Embryonic facial prominence (tissue), 1 donor: Measurements from ENCODE around the gene BAX.
A peak's percentile ranks its signal among the peaks of the same experiment; 100 is the strongest.
"Not testable (repeated sequence)": the region's sequence is repeated elsewhere in the genome, so short reads cannot be mapped to it uniquely, and the experiment has no call there.

Experiments
- DNase-seq: peaks from one replicate; pipeline ENCODE4 v3.0.0-alpha.2; 2016; ENCODE audit errors: extremely low spot score

Gene BAX

DNA sequence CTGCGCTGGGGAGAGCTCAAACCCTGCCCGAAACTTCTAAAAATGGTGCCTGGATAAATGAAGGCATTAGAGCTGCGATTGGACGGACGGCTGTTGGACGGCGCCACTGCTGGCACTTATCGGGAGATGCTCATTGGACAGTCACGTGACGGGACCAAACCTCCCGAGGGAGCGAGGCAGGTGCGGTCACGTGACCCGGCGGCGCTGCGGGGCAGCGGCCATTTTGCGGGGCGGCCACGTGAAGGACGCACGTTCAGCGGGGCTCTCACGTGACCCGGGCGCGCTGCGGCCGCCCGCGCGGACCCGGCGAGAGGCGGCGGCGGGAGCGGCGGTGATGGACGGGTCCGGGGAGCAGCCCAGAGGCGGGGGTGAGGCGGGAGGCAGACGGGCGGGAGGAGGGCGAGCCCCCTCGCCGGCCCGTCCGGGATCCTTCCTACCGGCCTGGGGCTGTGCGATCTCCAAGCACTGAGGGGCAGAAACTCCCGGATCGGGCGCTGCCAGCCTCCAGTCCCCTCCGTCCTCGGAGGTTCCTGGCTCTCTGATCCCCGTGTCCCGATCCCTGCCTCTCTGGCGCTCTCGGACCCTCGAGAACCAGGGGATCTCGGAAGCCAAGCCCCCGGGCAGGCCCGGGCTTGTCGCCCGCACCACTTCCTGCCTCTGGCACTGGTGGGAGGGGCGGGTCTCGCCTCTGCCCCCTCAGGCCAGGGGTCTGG, at the start of gene BAX:
Gene BAX, plus strand, starts transcription at position 281 of the 713 bp plus-strand sequence. Its CDS starts 54 bp downstream, at position 335.
- DNase-seq, result peak; percentile 86

DNA sequence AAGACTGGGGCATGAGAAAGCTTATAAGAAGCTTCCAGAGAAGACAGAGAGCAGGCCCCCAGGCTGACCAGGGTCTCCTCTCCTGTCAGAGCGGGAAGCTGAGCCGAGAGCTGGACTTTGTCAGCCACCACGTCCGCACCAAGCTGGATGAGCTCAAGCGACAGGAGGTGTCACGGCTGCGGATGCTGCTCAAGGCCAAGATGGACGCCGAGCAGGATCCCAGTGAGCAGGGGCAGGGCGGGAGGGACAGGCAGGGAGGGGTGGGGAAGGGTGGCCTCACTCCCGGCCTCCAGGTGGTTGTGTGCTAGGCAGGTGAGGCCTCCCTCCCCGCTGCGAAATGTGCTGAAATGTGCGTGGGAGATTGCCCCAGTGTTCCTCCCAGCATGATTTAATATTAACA, 49.0 kb upstream of the BAX start:
- no peak for DNase-seq

DNA sequence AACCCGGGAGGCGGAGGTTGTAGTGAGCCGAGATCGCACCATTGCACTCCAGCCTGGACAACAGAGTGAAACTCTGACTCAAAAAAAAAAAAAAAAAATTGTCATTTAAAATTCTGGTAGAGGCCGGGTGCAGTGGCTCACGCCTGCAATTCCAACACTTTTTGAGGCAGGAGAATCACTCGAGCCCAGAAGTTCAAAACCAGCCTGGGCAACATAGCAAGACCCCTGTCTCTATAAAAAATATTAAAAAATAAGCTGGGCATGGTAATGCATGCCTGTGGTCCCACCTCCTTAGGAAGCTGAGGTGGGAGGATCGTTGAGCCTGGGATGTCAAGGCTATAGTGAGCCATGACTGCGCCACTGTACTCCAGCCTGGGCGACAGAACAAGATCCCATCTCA, 48.4 kb upstream of the BAX start:
- DNase-seq, result no peak

DNA sequence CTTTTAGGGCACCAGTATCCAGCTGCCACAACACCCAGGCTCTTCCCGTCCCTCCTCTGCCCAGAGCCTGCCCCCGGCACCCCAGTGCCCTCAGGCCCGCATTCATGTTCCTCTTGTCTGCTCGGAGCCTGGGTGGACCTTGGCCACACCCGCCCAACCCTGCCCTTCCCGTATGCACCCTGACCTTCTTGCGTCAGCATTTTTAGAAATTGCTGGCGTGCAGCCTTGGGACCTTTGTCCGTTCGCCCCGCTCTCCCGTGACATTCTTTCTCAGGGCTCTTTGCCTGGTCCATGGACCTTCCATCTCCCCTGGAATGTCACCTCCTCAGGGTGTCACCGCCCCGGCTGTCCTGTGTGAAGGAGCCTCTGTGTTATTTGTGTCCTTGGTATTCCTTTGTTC, 47.0 kb upstream of the BAX start:
- DNase-seq, result no peak

DNA sequence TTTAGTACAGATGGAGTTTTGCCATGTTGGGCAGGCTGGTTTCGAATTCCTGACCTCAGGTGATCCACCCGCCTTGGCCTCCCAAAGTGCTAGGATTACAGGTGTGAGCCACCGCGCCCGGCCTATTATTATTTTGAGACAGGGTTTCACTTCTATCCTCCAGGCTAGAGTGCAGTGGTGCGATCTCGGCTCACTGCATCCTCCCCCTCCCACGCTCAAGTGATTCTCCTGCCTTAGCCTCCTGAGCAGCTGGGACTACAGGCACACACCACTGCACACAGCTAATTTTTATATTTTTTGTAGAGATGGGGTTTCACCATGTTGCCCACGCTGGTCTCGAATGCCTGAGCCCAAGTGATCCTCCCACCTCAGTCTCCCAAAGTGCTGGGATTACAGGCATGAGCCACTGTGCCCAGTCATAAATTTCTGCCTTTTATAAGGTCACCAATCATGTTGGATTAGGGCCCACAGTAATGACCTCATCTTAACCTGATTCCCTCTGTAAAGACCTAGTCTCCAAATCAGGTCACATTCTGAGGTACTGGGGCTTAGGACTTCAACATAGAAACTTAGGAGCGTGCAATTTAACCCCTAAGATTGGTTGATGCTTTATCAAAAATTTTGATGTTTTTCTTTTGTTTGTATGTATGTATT, 45.1 kb upstream of the BAX start:
- DNase-seq, result not testable (repeated sequence)

DNA sequence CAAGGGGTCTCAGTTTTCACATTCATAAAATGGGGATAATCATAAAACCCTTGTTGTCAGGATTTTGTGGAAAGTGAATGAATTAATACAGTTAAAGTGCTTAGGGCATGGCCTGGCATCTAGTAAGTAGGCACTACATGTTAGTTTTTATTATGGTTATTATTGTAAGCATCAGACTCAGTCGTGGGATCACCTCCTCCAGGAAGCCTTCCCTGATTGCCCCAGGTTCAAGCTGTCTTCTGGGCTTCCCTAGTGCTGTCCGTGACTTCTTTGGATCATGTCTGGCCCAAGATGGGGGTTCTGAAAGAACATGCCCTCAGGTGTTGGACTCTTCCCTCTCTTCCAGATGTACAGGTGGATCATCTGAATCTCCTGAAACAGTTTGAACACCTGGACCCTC, 43.9 kb upstream of the BAX start:
- DNase-seq, result no peak

DNA sequence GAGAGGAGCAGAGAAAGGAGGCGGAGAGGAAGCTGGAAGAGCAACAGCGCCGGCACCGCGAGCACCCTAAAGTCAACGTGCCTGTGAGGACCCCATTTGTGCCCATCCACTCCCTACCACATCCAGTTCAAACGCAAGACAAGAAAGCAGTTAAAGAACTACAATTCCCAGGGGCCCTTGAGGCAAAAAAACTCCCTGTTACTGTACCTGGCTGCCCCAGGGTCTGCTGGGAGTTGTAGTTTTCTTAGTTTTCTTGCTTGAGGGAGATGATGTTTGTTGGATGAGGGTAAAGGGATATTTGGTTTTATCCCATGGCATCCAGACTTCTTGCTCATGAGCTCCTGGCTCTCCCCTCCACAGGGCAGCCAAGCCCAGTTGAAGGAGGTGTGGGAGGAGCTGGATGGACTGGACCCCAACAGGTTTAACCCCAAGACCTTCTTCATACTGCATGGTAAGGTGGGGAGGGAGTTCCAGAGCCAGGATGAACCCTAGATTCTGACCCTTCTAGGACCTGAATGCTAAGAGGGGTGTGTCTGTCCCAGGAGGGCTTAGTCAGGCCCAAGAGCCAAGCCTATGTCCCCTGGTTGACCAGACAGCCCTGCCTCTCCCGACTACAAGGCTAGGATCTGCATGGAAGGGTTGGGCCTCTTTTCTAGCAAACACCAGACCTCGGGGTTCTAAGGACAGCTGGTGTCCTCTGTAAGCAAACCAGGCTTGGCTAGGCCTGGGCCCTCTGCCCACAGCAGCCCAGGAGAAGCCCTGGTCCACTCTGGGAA, 41.4 kb upstream of the BAX start:
- no peak for DNase-seq

DNA sequence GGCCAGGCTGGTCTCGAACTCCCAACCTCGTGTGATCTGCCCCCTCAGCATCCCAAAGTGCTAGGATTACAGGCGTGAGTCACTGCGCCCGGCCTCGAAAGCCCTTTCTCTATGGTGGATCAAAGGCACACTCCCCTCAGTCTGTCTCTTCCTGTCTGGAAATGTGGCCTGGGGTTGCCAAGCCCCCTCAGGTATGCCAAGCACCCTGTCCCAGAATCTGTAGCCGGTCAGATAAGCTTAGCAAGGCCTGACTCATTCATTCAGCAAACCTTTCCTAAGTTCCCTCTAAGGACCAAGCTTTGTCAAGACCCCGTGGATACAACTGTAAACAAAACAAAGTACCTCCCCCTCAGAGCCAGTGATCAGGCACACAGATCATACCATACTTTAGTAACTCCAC, 40.5 kb upstream of the BAX start:
- DNase-seq, result no peak

DNA sequence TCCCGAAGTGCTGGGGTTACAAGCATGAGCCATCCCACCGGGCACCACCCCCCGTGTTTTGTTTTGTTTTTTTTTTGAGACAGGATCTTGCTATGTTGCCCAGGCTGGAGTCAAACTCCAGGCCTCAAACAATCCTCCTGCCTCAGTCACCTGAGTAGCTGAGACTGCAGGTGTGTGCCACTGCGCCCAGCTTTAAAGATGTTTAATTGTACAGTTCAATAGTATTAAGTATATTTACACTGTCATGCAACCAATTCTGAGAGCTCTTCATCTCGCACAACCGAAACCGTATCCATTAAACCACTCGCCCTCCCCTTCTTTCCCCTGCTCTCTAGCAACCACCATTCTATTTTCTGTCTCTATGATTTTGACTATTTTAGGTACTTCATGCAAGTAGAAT, 38.9 kb upstream of the BAX start:
- no peak for DNase-seq

DNA sequence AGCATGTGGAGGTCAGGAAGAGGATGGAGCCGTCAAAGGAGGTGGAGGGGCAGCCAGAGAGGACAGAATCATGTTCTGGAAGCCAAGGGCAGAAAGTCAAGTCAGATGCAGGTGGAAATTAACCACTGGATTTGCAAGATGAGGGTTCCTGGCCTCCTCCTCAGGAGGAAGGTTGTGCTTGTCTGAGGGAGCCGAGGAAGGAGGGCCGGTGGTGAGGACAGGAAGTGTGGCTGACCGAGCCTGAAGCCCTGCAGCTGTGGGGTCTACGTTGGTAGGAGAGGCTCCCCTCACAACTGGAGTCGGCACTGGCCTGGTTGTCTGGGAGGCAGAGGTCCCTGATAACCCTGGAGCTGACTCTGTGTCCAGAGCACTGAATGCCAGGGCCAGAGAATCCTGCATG, 36.6 kb upstream of the BAX start:
- DNase-seq, result no peak

DNA sequence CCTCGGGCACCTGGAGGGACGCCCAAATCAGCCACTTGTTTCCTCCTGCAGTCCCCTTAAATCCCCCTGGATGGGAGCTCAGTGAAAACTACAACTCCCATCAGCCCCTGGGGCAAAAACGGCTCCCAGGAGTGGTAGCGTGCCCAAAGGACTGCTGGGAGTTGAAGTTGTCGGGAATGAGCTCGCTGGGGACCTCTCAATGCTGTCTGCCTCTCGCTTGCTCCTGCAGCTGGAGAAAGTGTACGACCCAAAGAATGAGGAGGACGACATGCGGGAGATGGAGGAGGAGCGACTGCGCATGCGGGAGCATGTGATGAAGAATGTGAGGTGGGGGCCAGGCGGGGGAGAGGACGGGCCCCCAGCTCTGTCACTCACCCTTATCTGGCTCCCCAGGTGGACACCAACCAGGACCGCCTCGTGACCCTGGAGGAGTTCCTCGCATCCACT, 35.9 kb upstream of the BAX start:
- no peak for DNase-seq

DNA sequence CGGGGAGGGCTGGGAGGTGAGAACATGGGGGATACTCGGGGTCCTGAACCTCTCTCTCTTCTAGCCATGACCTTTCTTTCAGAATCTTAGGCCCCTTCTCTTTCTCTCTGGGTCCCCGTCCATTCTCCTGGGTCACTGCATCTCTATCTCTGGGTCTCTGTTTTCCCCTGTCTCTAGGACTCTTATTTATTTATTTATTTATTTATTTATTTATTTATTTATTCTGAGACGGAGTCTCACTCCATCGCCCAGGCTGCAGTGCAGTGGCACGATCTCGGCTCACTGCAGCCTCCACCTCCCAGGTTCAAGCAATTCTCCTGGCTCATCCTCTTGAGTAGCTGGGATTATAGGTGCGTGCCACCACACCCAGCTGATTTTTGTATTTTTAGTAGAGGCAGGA, 35.4 kb upstream of the BAX start:
- not testable (repeated sequence) for DNase-seq

DNA sequence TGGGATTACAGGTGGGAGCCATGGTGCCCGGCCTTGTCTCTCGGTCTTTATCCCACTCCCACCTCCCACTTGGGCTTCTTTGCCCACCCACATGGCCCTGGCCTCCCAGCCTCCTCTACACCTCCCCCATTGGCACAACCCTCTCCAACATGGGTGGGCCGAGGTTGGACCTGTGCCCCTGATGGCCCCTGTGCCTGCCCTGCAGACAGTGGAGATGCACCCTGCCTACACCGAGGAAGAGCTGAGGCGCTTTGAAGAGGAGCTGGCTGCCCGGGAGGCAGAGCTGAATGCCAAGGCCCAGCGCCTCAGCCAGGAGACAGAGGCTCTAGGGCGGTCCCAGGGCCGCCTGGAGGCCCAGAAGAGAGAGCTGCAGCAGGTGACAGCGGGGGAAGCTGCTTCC, 33.7 kb upstream of the BAX start:
- DNase-seq, result no peak

DNA sequence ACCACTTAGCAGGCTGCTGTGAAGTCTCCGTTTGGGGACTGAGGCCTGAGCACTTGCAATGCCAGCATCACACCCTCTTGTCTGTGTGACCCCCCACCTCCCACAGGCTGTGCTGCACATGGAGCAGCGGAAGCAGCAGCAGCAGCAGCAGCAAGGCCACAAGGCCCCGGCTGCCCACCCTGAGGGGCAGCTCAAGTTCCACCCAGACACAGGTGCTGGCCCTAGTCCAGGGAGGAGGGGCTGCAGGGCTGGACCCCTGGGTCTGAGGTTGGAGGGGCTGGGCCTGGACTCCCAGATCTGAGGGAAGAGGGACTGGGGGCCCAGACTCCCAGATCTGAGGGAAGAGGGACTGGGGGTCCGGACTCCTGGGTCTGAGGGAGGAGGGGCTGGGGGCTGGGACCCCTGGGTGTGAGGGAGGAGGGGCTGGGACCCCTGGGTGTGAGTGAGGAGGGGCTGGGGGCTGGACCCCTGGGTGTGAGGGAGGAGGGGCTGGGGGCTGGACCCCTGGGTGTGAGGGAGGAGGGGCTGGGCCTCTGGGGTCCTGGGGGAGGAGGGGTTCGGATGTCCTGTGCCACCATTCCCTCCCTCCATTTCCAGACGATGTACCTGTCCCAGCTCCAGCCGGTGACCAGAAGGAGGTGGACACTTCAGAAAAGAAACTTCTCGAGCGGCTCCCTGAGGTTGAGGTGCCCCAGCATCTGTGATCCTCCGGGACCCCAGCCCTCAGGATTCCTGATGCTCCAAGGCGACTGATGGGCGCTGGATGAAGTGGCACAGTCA, 32.8 kb upstream of the BAX start:
- no peak for DNase-seq

DNA sequence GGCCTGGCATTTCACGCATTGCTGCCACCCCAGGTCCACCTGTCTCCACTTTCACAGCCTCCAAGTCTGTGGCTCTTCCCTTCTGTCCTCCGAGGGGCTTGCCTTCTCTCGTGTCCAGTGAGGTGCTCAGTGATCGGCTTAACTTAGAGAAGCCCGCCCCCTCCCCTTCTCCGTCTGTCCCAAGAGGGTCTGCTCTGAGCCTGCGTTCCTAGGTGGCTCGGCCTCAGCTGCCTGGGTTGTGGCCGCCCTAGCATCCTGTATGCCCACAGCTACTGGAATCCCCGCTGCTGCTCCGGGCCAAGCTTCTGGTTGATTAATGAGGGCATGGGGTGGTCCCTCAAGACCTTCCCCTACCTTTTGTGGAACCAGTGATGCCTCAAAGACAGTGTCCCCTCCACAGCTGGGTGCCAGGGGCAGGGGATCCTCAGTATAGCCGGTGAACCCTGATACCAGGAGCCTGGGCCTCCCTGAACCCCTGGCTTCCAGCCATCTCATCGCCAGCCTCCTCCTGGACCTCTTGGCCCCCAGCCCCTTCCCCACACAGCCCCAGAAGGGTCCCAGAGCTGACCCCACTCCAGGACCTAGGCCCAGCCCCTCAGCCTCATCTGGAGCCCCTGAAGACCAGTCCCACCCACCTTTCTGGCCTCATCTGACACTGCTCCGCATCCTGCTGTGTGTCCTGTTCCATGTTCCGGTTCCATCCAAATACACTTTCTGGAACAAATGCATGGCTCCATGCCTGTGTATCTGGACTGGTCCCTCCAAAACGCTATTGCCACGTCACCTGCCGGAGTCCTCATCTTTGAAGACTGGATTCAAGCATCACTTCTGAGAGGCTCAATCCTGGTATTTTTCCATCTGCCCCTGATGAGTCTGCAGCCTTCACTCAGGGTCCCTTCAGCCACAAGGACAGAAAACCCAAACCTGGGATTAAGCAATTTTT, 31.9 kb upstream of the BAX start:
- DNase-seq, result no peak

DNA sequence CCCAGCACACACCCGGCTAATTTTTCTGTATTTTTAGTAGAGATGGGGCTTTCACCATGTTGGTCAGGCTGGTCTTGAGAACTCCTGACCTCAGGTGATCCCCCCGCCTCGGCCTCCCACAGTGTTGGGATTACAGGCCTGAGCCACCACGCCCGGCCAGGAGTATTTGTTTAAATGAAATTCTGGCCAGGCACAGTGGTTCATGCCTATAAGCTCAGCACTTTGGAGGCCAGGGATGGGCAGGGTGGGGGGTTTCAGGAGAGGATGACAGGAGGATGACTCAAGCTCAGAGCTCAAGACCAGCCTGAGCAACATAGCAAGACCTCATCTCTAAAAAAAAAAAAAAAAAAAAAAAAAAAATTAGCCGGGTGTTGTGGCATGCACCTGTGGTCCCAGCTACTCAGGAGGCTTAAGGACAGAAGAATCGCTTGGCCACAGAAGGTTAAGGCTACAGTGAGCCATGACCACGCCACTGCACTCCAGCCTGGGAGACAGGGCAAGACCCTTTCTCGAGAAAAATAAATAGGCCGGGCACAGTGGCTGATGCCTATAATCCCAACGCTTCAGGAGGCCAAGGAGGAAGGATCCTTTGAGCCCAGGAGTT, 29.3 kb upstream of the BAX start:
- DNase-seq, result no peak

DNA sequence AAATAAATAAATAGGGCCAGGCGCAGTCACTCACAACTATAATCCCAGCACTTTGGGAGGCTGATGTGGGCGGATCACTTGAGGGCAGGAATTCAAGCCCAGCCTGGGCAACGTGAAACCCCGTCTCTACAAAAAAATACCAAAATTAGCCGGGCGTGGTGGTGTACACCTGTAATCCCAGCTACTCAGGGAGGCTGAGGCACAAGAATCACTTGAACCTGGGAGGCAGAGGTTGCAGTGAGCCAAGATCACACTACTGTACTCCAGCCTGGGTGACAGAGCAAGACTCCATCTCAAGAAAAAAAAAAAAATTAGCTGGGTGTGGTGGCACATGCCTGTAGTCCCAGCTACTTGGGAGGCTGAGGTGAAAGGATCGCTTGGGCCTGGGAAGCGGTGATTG, 28.8 kb upstream of the BAX start:
- DNase-seq, result not testable (repeated sequence)

DNA sequence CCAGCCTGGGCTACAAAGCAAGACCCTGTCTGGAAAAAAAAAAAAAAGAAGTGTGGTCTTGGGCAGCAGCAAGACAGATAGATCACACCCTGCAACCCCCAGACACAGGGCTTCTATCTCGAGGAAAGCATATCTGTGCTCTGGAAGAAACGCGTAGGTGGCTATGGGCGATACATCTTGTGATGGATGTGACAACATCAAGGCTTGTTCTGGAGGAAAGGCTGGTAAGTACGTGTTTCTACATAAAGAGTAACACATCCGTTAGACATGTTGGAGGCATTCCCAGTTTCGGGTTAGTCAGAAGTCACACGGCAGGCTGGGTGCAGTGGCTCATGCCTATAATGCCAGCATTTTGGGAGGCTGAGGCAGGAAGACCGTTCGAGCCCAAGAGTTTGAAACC, 27.8 kb upstream of the BAX start:
- no peak for DNase-seq

DNA sequence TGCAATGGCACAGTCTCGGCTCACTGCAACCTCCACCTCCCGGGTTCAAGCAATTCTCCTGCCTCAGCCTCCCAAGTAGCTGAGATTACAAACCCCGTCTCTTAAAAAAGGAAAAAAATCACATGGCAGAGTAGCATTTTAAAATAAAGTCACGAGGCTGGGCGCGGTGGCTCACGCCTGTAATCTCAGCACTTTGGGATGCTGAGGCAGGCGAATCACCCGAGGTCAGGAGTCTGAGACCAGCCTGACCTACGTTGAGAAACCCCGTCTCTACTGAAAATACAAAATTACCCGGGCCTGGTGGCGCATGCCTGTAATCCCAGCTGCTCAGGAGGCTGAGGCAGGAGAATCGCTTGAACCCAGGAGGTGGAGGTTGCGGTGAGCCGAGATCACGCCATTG, 27.0 kb upstream of the BAX start:
- DNase-seq, result not testable (repeated sequence)
